Esophagus muscularis mucosa (tissue), 4 donors: ENCODE measurements around the gene SMIM22.

Experiments used
- CTCF ChIP-seq, 3 experiments: fragments of 200-600 bp in 2 of 3; fragments of 450-650 bp in 1 of 3; sonication (generic) in 2 of 3; IDR thresholded peaks; one replicate each; pipeline ENCODE4 v1.5.1; 2017 to 2019; ENCODE audit warnings: antibody characterized with exemption in 3 of 3, mild to moderate bottlenecking in 2 of 3, moderate library complexity in 1 of 3
- EP300 ChIP-seq: sonication (generic); formaldehyde crosslinking; IDR thresholded peaks from one replicate; pipeline ENCODE4 v1.6.1; 2017; ENCODE audit warnings: antibody characterized with exemption
- POLR2A ChIP-seq: fragments of 450-650 bp; IDR thresholded peaks from one replicate; pipeline ENCODE4 v1.6.1; 2017; ENCODE audit warnings: antibody characterized with exemption, moderate library complexity, mild to moderate bottlenecking, low read depth

- TF ChIP-seq CTCF (IDR thresholded peaks at IDR 0.05): no peak
- no peak for TF ChIP-seq EP300
- TF ChIP-seq POLR2A: no peak
Observed at GRCh38 chr16:4787627-4788482, 7.3 kb upstream of the SMIM22 start, which contains the start of gene SEPTIN12.
